AG04449 (cell line): ENCODE results near the gene SUZ12.
"Not testable (repeated sequence)": the region's sequence is repeated elsewhere in the genome, so short reads cannot be mapped to it uniquely, and the experiment has no call there.

Source experiments
- CTCF ChIA-PET: fragments of 350-600 bp; formaldehyde crosslinking; extraction: SDS; loops from one replicate; lab custom pipeline; 2021; ENCODE audit warnings: antibody characterized with exemption; lab: Yijun Ruan, JAX
- POLR2A ChIA-PET: fragments of 400-600, 350-600 bp; formaldehyde crosslinking; extraction: SDS; loops from one replicate; lab custom pipeline; 2020; ENCODE audit warnings: antibody characterized with exemption, inconsistent platforms; lab: Yijun Ruan, JAX
- DNase-seq: peaks from one replicate; pipeline ENCODE4 v3.0.0-alpha.2; 2010; ENCODE audit warnings: low read depth, low spot score
- H3K4me3 ChIP-seq: 2 replicates; pipeline ENCODE4 v1.5.1; 2011; ENCODE audit warnings: low read depth, mild to moderate bottlenecking, control low read depth, low read length
- TF ChIP-seq, protein P1 (sequence below): IDR thresholded peaks from one replicate; pipeline ENCODE4 v1.5.1; 2011; ENCODE audit warnings: mild to moderate bottlenecking, moderate library complexity, low read length, control low read depth, inconsistent platforms; ENCODE audit not compliant: insufficient read depth; ENCODE audit errors: missing control alignments

The SUZ12 gene

DNA sequence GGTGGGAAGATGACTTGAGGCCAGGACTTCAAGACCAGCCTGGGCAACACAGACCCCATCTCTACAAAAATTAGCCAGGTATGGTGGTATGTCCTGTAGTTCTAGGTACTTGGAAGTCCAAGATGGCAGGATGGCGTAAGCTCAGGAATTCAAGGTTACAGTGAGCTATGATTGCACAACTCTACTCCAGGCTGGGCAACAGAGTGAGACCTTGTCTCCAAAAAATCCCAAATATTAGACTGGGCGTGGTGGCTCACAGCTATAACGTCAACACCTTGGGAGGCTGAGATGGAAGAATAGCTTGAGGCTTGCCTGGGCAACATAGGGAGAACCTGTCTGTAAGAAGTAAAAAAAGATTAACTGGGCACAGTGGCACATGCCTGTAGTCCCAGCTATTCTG lies 30.8 kb downstream of the SUZ12 start:
- ChIA-PET CTCF (interaction anchor here (2.0 kb wide), 1 partner anchor 40 kb away, joined by 8 read pairs; the partner anchor contains the start of gene LRRC37B), POLR2A (no interaction called here)
- H3K4me3 ChIP-seq: no peak overlapping the region
- TF ChIP-seq, protein P1, sequence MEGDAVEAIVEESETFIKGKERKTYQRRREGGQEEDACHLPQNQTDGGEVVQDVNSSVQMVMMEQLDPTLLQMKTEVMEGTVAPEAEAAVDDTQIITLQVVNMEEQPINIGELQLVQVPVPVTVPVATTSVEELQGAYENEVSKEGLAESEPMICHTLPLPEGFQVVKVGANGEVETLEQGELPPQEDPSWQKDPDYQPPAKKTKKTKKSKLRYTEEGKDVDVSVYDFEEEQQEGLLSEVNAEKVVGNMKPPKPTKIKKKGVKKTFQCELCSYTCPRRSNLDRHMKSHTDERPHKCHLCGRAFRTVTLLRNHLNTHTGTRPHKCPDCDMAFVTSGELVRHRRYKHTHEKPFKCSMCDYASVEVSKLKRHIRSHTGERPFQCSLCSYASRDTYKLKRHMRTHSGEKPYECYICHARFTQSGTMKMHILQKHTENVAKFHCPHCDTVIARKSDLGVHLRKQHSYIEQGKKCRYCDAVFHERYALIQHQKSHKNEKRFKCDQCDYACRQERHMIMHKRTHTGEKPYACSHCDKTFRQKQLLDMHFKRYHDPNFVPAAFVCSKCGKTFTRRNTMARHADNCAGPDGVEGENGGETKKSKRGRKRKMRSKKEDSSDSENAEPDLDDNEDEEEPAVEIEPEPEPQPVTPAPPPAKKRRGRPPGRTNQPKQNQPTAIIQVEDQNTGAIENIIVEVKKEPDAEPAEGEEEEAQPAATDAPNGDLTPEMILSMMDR: no peak
- DNase-seq: no peak

- H3K4me3 ChIP-seq, POLR2A ChIA-PET, DNase-seq, CTCF ChIA-PET: not testable (repeated sequence)
Observed at GRCh38 chr17:31970416-31970815, 33.6 kb downstream of the SUZ12 start.

GRCh38 chr17:31974269-31975071 lies 37.7 kb downstream of the SUZ12 start:
- POLR2A ChIA-PET, DNase-seq, H3K4me3 ChIP-seq, CTCF ChIA-PET: not testable (repeated sequence)

GRCh38 chr17:31975391-31975790 lies 38.6 kb downstream of the SUZ12 start:
- H3K4me3 ChIP-seq, DNase-seq, POLR2A ChIA-PET, CTCF ChIA-PET: not testable (repeated sequence)

- POLR2A ChIA-PET, DNase-seq, H3K4me3 ChIP-seq: not testable (repeated sequence)
- CTCF ChIA-PET: interaction anchor here (2.3 kb wide), 1 partner anchor 16 kb away, joined by 10 read pairs; the partner anchor contains the start of gene LRRC37B
Observed at GRCh38 chr17:31991821-31992220, 55.0 kb downstream of the SUZ12 start.

DNA sequence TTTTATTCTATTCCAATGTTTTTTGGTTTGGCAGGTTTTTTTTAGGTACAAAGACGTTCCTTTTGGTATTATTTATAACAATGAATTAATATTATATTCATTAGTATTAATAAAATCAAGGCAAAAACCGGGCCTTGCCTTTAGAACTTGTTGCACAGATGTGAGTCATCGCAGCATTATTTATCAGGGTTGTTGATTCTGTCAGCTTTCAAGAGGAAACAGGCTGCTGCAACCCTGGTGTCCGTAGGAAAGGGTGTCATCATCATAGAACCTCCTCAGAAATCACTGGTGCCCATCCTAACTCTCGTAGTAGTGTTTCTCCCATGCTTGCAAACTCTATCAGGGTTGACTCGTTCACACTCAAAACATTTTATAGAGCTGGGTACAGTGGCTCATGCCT lies 60.2 kb downstream of the SUZ12 start:
- TF ChIP-seq, protein P1: no peak
- CTCF ChIA-PET: interaction anchor here (0.7 kb wide), 1 partner anchor 10 kb away, joined by 3 read pairs; the partner anchor contains the start of gene LRRC37B
- no peak overlapping the region for H3K4me3 ChIP-seq
- POLR2A ChIA-PET: no interaction called here
- no peak for DNase-seq

- DNase-seq: no peak
- peak within 1 kb of the TSS; percentile 68 for H3K4me3 ChIP-seq
- CTCF ChIA-PET: interaction anchor here (0.6 to 4.6 kb wide), 25 partner anchors 8 to 570 kb away, joined by 3 to 102 read pairs (median 5); partner anchors contain the start of gene RHOT1
- TF ChIP-seq, protein P1: peak; percentile 89
- POLR2A ChIA-PET: no interaction called here
Observed at GRCh38 chr17:32006957-32007462, 70.2 kb downstream of the SUZ12 start, which contains the start of gene LRRC37B. LRRC37B (plus strand) TSS chr17:32007383; CDS start chr17:32021393, 14,010 bp downstream.

DNA sequence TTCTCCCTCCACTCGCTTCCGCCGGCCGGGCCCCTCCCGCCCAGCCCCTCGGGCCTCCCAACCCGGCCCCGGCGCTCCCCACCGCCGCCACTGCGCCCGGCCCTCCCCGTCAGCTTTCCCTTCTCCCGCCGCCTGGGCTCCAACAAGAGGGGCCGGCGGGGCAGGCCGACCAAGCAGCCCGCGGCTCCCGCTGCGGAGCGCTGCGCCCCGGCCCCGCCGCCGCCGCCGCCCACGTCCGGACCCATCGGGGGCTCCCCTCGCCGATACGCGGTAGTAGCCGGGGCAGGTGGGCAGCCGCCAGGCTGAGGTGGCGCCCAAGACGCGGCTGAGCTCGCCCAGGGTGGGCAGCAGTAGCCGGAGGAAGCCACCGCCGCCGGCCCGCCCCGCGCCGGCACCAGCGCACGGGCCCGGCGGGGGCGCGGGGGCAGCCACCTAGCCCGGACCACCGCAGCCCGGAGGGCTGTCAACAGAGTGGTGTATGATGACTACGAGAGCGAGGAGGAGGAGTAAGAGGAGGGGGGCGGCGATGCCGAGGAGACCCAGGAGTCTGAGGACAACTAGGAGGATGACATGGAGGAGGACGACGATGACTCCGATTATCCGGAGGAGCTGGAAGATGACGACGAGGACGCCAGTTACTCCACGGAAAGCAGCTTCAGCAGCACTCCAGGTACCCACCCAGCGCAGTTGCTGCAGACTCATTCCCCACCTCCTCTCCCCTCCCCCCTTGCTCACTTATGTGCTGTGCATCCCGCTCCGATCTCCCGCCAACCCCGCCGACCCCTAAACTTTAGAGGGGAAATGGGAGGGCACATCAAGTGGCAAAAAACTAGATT lies 70.9 kb downstream of the SUZ12 start:
- ChIA-PET CTCF (interaction anchor here (0.7 to 4.6 kb wide), 21 partner anchors 9 to 571 kb away, joined by 3 to 102 read pairs (median 5); partner anchors contain the start of gene RHOT1), POLR2A (no interaction called here)
- H3K4me3 ChIP-seq: peak overlapping the region; percentile 68
- DNase-seq: no peak
- TF ChIP-seq, protein P1: no peak
